ENCODE data around the gene ATG10.

Gene ATG10

DNA sequence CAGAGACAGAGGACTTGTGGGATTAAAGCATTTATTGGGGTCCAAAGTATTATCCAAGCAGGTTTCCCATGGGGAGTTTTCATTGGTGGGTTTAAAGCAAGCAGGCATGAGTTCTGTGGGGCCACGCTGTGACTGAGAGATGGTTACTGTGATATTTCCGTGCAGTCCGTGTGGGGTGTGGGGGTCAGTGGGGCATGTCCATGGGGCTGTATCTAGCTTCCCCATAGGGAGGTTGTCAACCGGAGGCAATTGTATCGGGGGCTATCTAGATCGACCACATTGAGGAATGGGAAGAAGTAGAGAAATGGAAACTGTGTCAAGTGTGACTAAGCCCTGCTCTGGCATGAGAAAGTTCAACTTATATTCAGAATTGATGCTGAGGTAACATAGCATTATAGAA lies 313.4 kb downstream of the ATG10 start:
- no peak for DNase-seq

DNA sequence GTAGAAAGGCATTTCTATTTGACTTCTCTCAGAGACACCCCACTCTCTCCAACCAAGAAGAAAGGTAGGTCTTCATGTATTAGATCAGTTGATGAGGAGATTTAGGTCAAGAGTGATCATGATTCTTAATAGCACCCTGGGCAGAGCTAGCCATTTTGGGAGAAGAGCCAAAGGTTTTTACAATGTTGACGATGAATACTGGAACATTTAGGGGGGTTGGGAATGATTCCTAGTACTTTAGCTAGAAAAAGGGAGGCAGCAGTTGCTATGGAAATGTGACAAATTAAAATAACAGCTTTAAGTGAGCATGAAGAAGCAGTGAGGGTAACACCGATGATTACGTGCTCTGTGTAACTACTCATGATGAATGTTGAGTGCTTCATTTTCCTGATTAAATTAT lies 315.8 kb downstream of the ATG10 start:
- DNase-seq, result no peak

DNA sequence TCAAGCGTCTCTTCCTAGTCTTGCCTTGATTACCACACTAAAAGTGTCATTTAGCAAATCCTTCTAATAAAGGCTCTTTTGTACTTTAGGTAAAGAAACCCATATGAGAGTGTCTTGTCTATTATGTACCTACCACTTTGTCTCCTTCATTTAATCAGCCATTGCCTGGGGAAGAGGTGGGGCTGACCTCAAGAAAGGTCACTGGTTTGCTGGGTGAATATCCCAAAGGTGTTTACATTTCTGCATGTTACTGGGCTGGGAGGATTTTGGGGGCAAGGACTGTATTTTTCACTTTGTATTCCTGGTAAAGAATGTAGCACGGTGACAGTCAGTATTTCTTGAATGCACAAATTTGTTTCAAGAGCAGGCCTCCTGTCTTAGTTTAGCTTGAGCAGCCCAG lies 318.2 kb downstream of the ATG10 start:
- DNase-seq, result no peak

DNA sequence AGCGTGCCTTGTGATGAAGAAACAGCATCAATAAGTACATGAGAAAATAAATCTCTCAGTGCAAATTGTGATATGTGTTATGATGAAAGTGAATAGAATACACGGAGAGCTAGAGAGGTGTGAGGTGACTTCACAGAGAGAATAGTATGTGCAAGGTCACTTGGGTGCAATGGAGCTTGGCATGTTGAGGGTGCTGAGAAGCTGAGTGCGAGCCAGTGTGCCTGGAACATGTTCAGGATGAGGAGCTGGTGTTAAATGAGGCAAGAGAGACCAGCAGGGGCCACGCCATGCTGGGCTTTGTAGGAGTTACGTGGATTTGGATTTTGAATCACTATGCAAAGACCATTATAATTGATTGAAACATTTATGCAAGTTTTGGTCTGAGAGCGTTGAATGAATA lies 319.1 kb downstream of the ATG10 start:
- no peak for DNase-seq

DNA sequence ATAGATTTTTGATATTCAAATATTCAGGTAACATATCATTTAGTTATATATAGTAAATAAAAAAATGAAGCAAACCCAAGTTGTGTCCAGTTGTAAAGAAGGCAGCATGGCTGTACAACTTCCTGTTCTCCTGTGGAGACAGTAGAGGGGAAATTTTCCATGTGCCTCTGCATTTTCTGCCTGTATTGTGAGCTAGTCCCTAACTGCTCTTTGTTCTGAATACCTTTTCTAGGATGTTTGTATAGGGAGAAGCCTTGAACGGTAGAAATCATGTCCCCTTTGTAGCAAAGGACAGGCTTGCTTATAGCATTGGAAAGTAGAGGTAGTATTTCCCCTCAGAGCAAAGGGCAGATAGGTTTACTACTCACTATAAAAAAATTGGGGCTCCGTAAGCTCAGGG lies 319.6 kb downstream of the ATG10 start:
- no peak for DNase-seq

DNA sequence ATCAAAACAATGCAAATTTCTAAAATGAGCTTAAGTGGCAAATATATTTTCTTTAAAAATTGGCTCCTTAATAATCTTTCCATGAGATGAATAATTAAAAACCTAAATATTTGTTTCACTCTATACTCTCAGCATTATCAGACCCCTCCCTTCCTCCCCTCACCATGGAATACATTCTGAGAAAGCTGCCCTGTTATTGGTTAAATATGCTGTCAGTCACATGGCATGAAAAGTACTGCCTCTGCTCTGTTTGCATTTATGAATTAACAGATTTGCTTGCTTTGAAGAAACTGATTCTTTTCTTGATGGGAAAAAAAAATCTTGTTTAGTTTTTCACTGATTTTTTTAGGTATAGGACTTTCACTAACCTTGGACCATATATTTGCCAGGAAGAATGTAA lies 323.3 kb downstream of the ATG10 start:
- DNase-seq, result no peak

DNA sequence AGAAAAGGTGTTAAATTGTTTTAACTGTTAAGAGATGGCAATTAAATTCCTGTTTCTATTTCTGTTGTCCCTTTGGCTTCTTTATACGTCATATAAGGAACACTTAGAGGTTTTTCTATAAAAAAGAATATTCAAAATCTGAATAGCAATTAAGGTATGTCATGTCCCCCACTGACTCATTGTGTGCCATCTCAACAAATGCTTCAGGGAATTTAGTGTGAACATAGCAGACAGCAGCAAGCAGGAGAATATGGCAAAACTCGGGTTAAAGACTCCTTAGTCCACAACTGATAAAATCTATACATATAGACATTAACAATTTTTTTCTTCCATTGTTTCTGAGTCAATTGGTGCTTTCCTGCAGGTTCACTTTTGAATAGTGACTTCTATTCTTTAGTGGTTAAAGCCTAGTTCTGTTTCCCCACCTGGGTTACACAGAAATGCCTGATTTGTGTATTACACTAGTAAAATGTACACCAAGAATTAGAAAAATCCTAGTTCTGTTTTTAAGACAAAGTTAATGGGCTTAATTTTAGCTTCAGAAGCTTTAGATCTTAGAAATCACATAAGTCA lies 324.2 kb downstream of the ATG10 start:
- DNase-seq, result no peak

DNA sequence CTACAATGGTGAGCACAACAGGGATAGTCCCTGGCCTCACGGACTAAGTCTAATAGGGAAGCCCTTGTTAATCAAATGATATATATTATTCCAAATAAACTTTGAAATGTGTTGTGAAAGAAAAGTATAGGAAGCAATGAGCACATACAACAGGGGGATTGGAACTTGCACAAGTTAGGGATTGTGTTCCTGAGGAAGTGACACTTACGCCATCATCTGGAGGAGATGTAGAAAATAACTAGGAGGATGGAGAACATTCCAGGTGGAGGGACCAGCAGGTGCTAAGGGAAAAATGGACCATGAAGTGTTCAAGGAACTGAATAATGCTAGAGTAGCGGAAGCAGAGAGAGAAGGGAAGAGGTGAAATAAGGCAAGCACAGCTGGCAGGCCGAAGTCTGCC lies 325.1 kb downstream of the ATG10 start:
- DNase-seq, result no peak

DNA sequence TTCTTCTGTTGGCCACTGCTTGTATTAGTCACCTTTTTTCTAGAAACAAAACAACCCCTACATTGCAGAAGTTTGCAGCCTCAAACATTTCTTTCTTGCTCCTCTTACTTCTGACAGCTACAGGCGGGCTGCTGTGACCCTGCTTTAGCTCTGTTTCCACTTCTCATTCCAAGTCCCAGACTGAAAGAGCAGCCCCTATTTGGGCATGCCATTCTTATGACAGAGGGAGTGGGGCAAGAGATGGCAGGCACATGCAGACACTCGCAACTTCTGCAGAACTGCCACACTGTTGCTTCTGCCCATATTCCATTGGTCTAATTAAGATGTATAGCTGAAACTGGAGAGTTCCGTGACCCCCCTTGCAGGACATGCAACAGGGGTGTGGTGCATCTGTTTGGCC lies 325.9 kb downstream of the ATG10 start:
- no peak for DNase-seq

DNA sequence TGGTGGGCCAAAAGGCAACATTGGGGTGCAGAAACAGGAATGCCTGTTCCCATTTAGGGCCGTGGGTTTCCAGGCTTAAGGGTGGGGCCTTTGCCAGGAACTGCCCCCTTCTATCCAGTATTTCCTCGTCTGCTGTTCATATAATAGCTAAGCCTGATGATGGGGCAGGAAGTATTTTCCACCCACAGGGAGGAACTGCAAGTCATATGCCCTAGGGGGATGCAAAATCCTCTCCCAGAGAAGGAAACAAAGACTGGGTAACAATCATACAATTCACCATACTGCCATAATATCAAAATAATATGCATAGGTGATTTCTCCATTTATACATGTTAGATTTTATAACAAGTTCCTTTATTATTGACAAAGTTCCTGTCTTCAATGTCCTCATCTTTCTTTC lies 326.8 kb downstream of the ATG10 start:
- DNase-seq, result no peak

DNA sequence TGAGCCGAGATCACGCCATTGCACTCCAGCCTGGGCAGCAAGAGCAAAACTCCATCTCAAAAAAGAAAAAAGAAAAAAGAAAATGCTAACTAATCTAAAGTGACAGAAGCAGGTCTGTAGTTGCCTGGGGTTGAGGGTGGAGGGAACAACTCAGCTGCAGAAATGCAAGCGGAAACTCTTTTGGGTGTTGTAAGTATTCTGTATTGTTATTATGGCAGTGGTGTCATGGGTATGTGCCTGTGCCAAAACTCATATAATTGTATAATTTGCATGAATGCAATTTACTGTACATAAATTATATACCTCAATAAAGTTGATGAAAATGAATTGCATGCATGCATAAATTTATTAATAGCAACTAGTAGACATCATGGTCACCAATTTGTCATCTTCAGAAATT lies 329.4 kb downstream of the ATG10 start:
- DNase-seq, result no peak
